Right lobe of liver (tissue), 6 donors: ENCODE data around the gene UBE4A. TPM values are rescaled to one million over a fixed set of nuclear protein-coding genes. Genes with fewer than 3 reads are reported as not detected.

Source experiments
- ATAC-seq, 4 donors: fragments of 200-7000 bp; cut with Tn5 transposase; one replicate each; pipeline ENCODE4 v1.9.1; 2020; ENCODE audit warnings: mild to moderate bottlenecking in 4 of 4, moderate library complexity in 4 of 4
- DNase-seq, 3 donors: peaks; one replicate each; pipeline ENCODE4 v3.0.0-alpha.2; 2020
- H3K27ac ChIP-seq, 3 donors: fragments of 200-600 bp; one replicate each; pipeline ENCODE4 v1.8.0; 2022
- H3K27me3 ChIP-seq, 2 donors: fragments of 200-600 bp; one replicate each; pipeline ENCODE4 v1.8.0; 2022
- H3K36me3 ChIP-seq, 4 donors: fragments of 200-600 bp; sonication (generic) in 1 of 4; one replicate each; pipeline versions ENCODE4 v1.5.1 to v1.8.0; 2017 to 2022; ENCODE audit warnings: control low read depth in 1 of 4
- H3K4me1 ChIP-seq, 4 donors: fragments of 200-600 bp; sonication (generic) in 1 of 4; one replicate each; pipeline versions ENCODE4 v1.5.1 to v1.8.0; 2017 to 2022; ENCODE audit warnings: control low read depth in 1 of 4
- H3K4me3 ChIP-seq, 3 donors: fragments of 200-600 bp; one replicate each; pipeline ENCODE4 v1.8.0; 2022
- H3K9me3 ChIP-seq, 4 donors: fragments of 200-600 bp; sonication (generic) in 1 of 4; one replicate each; pipeline versions ENCODE4 v1.5.1 to v1.8.0; 2017 to 2022; ENCODE audit warnings: control low read depth in 1 of 4
- CTCF ChIP-seq, 4 donors: fragments of 200-600 bp in 3 of 4; fragments of 450-650 bp in 1 of 4; IDR thresholded peaks; one replicate each; pipeline versions ENCODE4 v1.5.1 to v1.8.0; 2016 to 2022; ENCODE audit warnings: antibody characterized with exemption in 4 of 4, mild to moderate bottlenecking in 2 of 4
- POLR2A ChIP-seq: fragments of 450-650 bp; IDR thresholded peaks from one replicate; pipeline ENCODE4 v1.6.1; 2017; ENCODE audit warnings: antibody characterized with exemption, mild to moderate bottlenecking
- WGBS: methylation state at CpG from one replicate; pipeline ENCODE4 v1.1.6; 2018; ENCODE audit warnings: low coverage, low lambda C conversion rate; ENCODE audit not compliant: insufficient coverage; ENCODE audit errors: missing lambda C conversion rate; 5-methylcytosine and 5-hydroxymethylcytosine counted together
- intact Hi-C, 2 donors: fragments of 100-400 bp; cut with DNase I; formaldehyde crosslinking; loops; one replicate each; pipeline versions ENCODE4 v1.11.2 to v1.14.1; 2022
- total RNA-seq, 6 experiments: library from RNA; depleted of rRNA in 2 of 6; stranded (reverse); fragments of >200 nt in 2 of 6; fragmentation: NEBNext Ultra II Directional in 3 of 6; extraction: Animal tissue kit (Norgen Biotek cat#: 25700) in 3 of 6; gene quantifications; one replicate each; pipeline versions ENCODE4 v1.1.0 to v1.2.4, GENCODE V29; 2016 to 2023
- donor health status: DM: no; HTN: yes; CAD: no.
- donor health status: DM: no; HTN: no; CAD: no.
- donor health status: DM: no; HTN: no; CAD: no.
- donor health status: DM: no; HTN: yes; CAD: no.
- donor health status: DM: no; HTN: yes; CAD: no.

UBE4A gene
- total RNA-seq, 6 experiments from 2014 or later = 25.5 to 36.9 (median 28.5) TPM

GRCh38 chr11:118312328-118312727, 47.1 kb upstream of the UBE4A start:
- Histone ChIP-seq H3K36me3 (no peaks in the 10 kb centered on the region), H3K4me1 (peaks cover 0 to 5% (median 2%) of the 10 kb centered on the region in 4 donors), H3K4me3 (no peak overlapping the region), H3K9me3 (no peaks in the 10 kb centered on the region), H3K27me3 (no peaks in the 10 kb centered on the region), H3K27ac (no peak overlapping the region)
- no peak for TF ChIP-seq POLR2A
- TF ChIP-seq CTCF (IDR thresholded peaks at IDR 0.05) = no peak
- DNase-seq (no peak), ATAC-seq (no peak)
- intact Hi-C loops = no loop called here
- 97% methylated on average over 2 of the region's 2 CpGs for WGBS

DNA sequence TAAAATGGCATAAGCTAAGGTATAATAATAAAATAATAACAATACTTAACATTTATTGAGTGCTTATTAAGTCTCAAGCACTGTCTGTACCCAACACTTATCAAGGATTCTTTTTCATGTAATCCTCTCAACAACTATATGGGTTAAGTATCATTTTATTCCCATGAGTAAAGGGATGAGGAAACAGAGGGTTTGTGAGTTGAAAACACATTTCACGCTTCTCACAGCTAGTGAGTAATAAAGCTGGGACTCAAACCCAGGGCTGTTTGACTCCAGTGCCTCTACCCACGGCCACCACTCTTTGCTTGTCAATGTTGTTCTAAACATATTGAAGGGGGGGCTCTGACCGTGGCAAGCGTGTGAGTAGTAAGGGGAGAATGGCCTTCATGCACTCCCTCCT, 46.2 kb upstream of the UBE4A start:
- H3K36me3 ChIP-seq = no peaks in the 10 kb centered on the region
- intact Hi-C loops = no loop called here
- no peaks in the 10 kb centered on the region for H3K9me3 ChIP-seq
- DNase-seq (no peak), ATAC-seq (no peak)
- H3K4me3 ChIP-seq = no peak overlapping the region
- 62% methylated on average over 3 of the region's 4 CpGs for WGBS
- H3K4me1 ChIP-seq = peaks cover 0 to 5% (median 2%) of the 10 kb centered on the region in 4 donors
- H3K27ac ChIP-seq = no peak overlapping the region
- no peaks in the 10 kb centered on the region for H3K27me3 ChIP-seq
- TF ChIP-seq CTCF (IDR thresholded peaks at IDR 0.05) (no peak), POLR2A (no peak)

- TF ChIP-seq CTCF (IDR thresholded peaks at IDR 0.05) (no peak), POLR2A (no peak)
- H3K27ac ChIP-seq = no peak overlapping the region
- 48% methylated on average over 7 of the region's 7 CpGs for WGBS
- ATAC-seq = peak; percentile 38 to 75 (median 51)
- H3K27me3 ChIP-seq = no peaks in the 10 kb centered on the region
- intact Hi-C loops = no loop called here
- no peak for DNase-seq
- peaks cover 0 to 5% (median 2%) of the 10 kb centered on the region in 4 donors for H3K4me1 ChIP-seq
- H3K4me3 ChIP-seq = no peak overlapping the region
- no peaks in the 10 kb centered on the region for H3K36me3 ChIP-seq
- no peaks in the 10 kb centered on the region for H3K9me3 ChIP-seq
These were observed 44.4 kb upstream of the UBE4A start for GRCh38 chr11:118314988-118315411.

DNA sequence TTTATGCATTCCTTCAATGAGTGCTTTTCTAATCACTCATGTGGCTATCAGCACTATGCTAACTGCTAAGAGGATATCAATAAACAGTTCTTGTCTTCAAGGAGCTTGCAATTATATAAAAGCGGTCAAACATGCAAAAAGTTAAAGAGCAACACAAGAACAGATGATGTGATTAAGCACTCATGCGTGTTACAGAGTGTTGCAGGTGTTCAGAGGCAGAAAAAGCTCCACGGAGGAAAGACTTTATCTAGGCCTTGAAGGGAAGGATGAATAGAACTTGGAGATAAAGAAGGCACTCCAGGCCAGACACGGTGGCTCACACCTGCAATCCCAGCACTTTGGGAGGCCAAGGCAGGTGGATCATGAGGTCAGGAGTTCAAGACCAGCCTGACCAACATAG, 41.3 kb upstream of the UBE4A start:
- Histone ChIP-seq H3K27ac (no peak overlapping the region), H3K9me3 (no peaks in the 10 kb centered on the region), H3K27me3 (no peaks in the 10 kb centered on the region), H3K4me3 (no peak overlapping the region), H3K4me1 (peaks cover 0 to 19% (median 9%) of the 10 kb centered on the region in 4 donors), H3K36me3 (no peaks in the 10 kb centered on the region)
- TF ChIP-seq CTCF (IDR thresholded peaks at IDR 0.05) = no peak
- TF ChIP-seq POLR2A = no peak
- no peak for ATAC-seq
- intact Hi-C loops = no loop called here
- WGBS = 86% methylated on average over 4 of the region's 4 CpGs
- DNase-seq = no peak
